ENCODE measurements around the gene GPR142. TPM values are rescaled to one million over a fixed set of nuclear protein-coding genes. Genes with fewer than 3 reads are reported as not detected.
"Not testable (repeated sequence)": the region's sequence is repeated elsewhere in the genome, so short reads cannot be mapped to it uniquely, and the experiment has no call there.

GPR142 gene
- total and polyA plus RNA-seq, 2 of the 13 experiments (the other 11 are each of a cell fraction or from before 2014, with no cell fraction given) = not detected

DNA sequence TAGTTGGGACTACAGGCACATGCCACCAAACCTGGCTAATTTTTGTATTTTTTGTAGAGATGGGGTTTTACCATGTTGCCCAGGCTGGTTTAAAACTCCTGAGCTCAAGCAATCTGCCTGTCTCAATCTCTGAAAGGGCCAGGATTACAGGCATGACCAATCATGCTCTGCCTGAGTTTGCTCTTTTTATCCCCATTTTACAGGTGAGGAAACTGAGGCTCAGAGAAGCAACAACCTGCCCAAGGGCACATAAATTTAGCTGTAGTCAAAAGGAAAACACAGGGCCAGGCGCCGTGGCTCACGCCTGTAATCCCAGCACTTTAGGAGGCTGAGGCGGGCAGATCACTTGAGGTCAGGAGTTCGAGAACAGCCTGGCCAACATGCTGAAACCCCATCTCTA is 38.0 kb downstream of the GPR142 start:
- H2AFZ ChIP-seq (ENCODE audit: low read length); POLR2A ChIA-PET; H3K79me2 ChIP-seq (ENCODE audit: insufficient read depth, low read length); DNase-seq (ENCODE audit: low spot score); H3K27ac ChIP-seq (ENCODE audit: extremely low read length, insufficient read depth, low read length); H3K4me3 ChIP-seq (replicated peaks in 1 of 3; ENCODE audit: insufficient read depth in 1 of 3, low read depth in 2 of 3, low read length in 3 of 3); H3K9ac ChIP-seq (ENCODE audit: insufficient read depth, low read depth, low read length); H3K9me3 ChIP-seq (ENCODE audit: low read length); H4K20me1 ChIP-seq (ENCODE audit: insufficient read depth, low read length); intact Hi-C loops (cut with micrococcal nuclease; ENCODE audit: unreplicated experiment); FAIRE-seq; CTCF ChIA-PET (ENCODE audit: low intra/inter-chr PET ratio, low total read pairs); BruUV-seq (replicated peaks); H3K4me2 ChIP-seq (ENCODE audit: low read depth, low read length); ATAC-seq; in situ Hi-C loops (cut with HindIII; ENCODE audit: extremely low pct_ligation_motif_present, low pct_unique_long_range_greater_than_20kb); H3K36me3 ChIP-seq (replicated peaks in 1 of 2; ENCODE audit: control insufficient read depth in 1 of 2, insufficient read depth in 2 of 2, low read length in 2 of 2): not testable (repeated sequence)
- 59% methylated on average over 5 of the region's 5 CpGs for WGBS (ENCODE audit: low lambda C conversion rate)
- peaks cover 18% of the 10 kb centered on the region for H3K4me1 ChIP-seq (ENCODE audit: insufficient read depth, low read length)
- H3K27me3 ChIP-seq (ENCODE audit: control insufficient read depth in 1 of 2, insufficient read depth in 2 of 2, low read length in 2 of 2) = peaks cover 7 to 41% of the 10 kb centered on the region in 2 experiments; a peak in 4 of 5 replicates
- TF ChIP-seq ZNF629 (CRISPR knock-in tag; conservative IDR thresholded peaks at IDR 0.05) = peak; percentile 83

DNA sequence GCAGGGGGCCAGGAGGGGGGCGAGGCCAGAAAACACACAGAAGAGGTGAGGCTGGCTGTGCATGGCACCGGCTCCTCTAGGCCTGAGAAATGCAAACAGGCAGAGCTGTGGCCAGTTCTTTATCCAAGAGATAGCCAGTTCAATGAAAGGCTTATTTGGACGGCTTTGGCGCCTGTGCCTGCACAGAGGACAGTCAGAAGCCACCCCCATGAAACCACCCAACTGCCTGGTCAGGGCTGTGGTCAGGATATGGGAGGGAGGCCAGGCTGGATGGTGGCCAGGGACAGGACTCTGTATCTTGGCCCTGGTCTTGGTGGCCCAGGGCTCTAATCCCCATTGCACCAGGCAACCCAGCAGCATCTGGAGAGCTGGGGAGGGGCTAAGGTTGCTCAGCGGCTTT is 40.1 kb downstream of the GPR142 start:
- ChIA-PET CTCF (ENCODE audit: low intra/inter-chr PET ratio, low total read pairs) (interaction anchor here (1.7 to 2.6 kb wide), 3 partner anchors 27 to 50 kb away, joined by 8 to 43 read pairs (median 14); no protein-coding TSS in a partner anchor), POLR2A (interaction anchor here (1.1 to 3.2 kb wide), 3 partner anchors 9 to 49 kb away, joined by 6 to 8 read pairs (median 6); no protein-coding TSS in a partner anchor)
- WGBS (ENCODE audit: low lambda C conversion rate) = 13% methylated on average over 3 of the region's 5 CpGs
- no peak; the same call in 2 of the 3 replicates for ATAC-seq
- no peak overlapping the region for H3K4me2 ChIP-seq (ENCODE audit: low read depth, low read length)
- no peaks in the 10 kb centered on the region for H3K79me2 ChIP-seq (ENCODE audit: insufficient read depth, low read length)
- no peak overlapping the region for H3K27ac ChIP-seq (ENCODE audit: extremely low read length, insufficient read depth, low read length)
- H2AFZ ChIP-seq (ENCODE audit: low read length) = no peak overlapping the region
- H3K27me3 ChIP-seq (ENCODE audit: control insufficient read depth in 1 of 2, insufficient read depth in 2 of 2, low read length in 2 of 2) = peaks cover 7 to 27% of the 10 kb centered on the region in 2 experiments; a peak in 4 of 5 replicates
- H3K9ac ChIP-seq (ENCODE audit: insufficient read depth, low read depth, low read length) = no peak overlapping the region
- H3K9me3 ChIP-seq (ENCODE audit: low read length) = no peaks in the 10 kb centered on the region
- no peak for FAIRE-seq
- in situ Hi-C loops (cut with HindIII; ENCODE audit: extremely low pct_ligation_motif_present, low pct_unique_long_range_greater_than_20kb) (no loop called here), intact Hi-C loops (cut with micrococcal nuclease; ENCODE audit: unreplicated experiment) (no loop called here)
- no peaks in the 10 kb centered on the region for H3K36me3 ChIP-seq (replicated peaks in 1 of 2; ENCODE audit: control insufficient read depth in 1 of 2, insufficient read depth in 2 of 2, low read length in 2 of 2)
- H3K4me3 ChIP-seq (replicated peaks in 1 of 3; ENCODE audit: insufficient read depth in 1 of 3, low read depth in 2 of 3, low read length in 3 of 3) = no peak overlapping the region
- peaks cover 28% of the 10 kb centered on the region for H3K4me1 ChIP-seq (ENCODE audit: insufficient read depth, low read length)
- H4K20me1 ChIP-seq (ENCODE audit: insufficient read depth, low read length) = no peaks in the 10 kb centered on the region
- no TSS peak for BruUV-seq (replicated peaks)
- no peak for DNase-seq (ENCODE audit: low spot score)
- TF ChIP-seq ZFP41 (CRISPR knock-in tag; IDR thresholded peaks at IDR 0.05; ENCODE audit: borderline replicate concordance) (no peak), ISX (CRISPR knock-in tag; conservative IDR thresholded peaks at IDR 0.05) (no peak), SMC3 (IDR thresholded peaks at IDR 0.05; ENCODE audit: low read length) (no peak), ZNF253 (CRISPR knock-in tag; IDR thresholded peaks at IDR 0.05; ENCODE audit: borderline replicate concordance) (no peak), TCF7 (IDR thresholded peaks at IDR 0.05; ENCODE audit: low read depth) (no peak), ZNF577 (CRISPR knock-in tag; IDR thresholded peaks at IDR 0.05; ENCODE audit: borderline replicate concordance, low read depth) (no peak), SNAI1 (CRISPR knock-in tag; IDR thresholded peaks at IDR 0.05; ENCODE audit: borderline replicate concordance) (no peak), DNMT1 (CRISPR knock-in tag; IDR thresholded peaks at IDR 0.05) (no peak)
- TF ChIP-seq, protein P1, sequence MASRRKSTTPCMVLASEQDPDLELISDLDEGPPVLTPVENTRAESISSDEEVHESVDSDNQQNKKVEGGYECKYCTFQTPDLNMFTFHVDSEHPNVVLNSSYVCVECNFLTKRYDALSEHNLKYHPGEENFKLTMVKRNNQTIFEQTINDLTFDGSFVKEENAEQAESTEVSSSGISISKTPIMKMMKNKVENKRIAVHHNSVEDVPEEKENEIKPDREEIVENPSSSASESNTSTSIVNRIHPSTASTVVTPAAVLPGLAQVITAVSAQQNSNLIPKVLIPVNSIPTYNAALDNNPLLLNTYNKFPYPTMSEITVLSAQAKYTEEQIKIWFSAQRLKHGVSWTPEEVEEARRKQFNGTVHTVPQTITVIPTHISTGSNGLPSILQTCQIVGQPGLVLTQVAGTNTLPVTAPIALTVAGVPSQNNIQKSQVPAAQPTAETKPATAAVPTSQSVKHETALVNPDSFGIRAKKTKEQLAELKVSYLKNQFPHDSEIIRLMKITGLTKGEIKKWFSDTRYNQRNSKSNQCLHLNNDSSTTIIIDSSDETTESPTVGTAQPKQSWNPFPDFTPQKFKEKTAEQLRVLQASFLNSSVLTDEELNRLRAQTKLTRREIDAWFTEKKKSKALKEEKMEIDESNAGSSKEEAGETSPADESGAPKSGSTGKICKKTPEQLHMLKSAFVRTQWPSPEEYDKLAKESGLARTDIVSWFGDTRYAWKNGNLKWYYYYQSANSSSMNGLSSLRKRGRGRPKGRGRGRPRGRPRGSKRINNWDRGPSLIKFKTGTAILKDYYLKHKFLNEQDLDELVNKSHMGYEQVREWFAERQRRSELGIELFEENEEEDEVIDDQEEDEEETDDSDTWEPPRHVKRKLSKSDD (CRISPR knock-in tag; IDR thresholded peaks at IDR 0.05; ENCODE audit: low read depth) = no peak
- TF ChIP-seq, protein P2, sequence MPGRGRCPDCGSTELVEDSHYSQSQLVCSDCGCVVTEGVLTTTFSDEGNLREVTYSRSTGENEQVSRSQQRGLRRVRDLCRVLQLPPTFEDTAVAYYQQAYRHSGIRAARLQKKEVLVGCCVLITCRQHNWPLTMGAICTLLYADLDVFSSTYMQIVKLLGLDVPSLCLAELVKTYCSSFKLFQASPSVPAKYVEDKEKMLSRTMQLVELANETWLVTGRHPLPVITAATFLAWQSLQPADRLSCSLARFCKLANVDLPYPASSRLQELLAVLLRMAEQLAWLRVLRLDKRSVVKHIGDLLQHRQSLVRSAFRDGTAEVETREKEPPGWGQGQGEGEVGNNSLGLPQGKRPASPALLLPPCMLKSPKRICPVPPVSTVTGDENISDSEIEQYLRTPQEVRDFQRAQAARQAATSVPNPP (CRISPR knock-in tag; IDR thresholded peaks at IDR 0.05) = no peak
- TF ChIP-seq, protein P3, sequence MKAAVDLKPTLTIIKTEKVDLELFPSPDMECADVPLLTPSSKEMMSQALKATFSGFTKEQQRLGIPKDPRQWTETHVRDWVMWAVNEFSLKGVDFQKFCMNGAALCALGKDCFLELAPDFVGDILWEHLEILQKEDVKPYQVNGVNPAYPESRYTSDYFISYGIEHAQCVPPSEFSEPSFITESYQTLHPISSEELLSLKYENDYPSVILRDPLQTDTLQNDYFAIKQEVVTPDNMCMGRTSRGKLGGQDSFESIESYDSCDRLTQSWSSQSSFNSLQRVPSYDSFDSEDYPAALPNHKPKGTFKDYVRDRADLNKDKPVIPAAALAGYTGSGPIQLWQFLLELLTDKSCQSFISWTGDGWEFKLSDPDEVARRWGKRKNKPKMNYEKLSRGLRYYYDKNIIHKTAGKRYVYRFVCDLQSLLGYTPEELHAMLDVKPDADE (CRISPR knock-in tag; IDR thresholded peaks at IDR 0.05) = no peak

All from HepG2 (cell line).